Measurements from ENCODE around the gene TCAP.

The TCAP gene

GRCh38 chr17:39669897-39670735 lies 5.0 kb downstream of the TCAP start:
- DNase-seq: no peak

- no peak for DNase-seq
Measured at GRCh38 chr17:39670746-39671145, 5.6 kb downstream of the TCAP start.

GRCh38 chr17:39671651-39672521 lies 6.7 kb downstream of the TCAP start:
- DNase-seq: no peak

GRCh38 chr17:39672522-39673334 lies 7.6 kb downstream of the TCAP start:
- DNase-seq: no peak

DNA sequence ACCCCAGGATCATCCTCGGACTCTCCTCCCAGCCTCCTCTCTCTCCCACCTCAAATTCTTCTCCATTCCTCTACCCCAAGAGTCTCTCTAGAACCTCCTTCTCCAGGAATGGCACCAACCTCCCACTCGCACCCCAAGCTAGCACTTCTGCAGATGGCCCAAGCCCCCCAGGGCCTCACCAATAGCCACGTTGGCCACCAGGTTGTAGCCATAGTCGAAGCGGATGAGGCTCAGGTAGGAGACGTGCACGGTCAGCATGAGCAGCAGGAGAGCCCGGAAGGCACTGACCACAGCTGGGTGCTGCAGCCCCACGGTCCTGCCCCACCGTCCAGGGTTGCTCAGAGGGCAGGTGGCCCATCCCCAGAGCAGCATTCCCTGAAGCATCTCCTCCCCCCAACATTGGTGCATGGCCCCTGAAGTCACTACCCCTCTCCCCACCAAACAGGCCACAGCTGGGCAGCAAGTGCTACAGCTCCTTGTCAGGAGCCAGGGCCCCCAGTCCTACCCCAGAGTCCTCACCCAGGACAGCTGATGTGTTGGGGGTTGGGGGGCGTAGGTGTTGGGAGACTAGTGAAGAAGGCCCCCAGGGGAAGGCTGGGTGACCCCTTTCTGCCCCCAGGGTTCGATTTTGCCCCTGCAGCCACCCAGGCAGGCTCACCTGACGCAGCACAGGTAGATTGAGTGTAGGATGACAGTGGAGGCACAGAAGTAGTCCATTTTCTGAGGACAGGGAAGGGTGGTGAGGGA lies 8.4 kb downstream of the TCAP start:
- DNase-seq: no peak

- DNase-seq: no peak
Measured at GRCh38 chr17:39674179-39674578, 9.0 kb downstream of the TCAP start.

- no peak for DNase-seq
Measured at GRCh38 chr17:39674702-39675389, 9.7 kb downstream of the TCAP start.

- DNase-seq: no peak
Measured at GRCh38 chr17:39675390-39676082, 10.4 kb downstream of the TCAP start.

DNA sequence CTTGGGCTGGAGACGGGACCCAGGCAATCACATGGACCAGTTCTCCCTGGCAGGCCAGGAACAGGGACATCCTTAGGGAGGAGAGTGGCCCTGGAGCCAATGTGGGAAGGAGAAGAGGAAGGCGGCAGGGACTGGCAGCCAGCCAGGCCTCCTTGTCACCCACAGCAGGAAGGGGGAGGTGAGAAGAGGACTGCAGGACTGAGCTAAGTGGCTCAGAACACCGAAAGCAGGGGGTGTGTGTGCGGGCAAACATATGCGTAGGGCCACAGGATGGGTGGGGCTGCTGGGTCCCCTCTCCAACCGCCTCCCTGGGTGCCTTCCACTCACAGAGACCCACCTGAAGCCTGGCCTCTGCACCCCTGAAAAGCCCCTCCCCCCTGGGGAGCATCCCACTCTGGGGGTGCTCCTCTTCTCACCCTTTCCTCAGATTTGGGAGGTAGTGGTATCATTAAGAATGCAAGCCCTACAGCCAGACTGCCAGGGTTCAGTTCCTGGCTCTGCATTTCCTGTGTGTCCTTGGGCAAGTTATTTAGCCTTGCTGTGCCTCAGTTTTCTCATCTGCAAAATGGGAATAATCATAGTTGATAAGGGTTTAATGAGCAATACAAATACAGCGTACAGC lies 11.2 kb downstream of the TCAP start:
- DNase-seq: peak; percentile 18

GRCh38 chr17:39677072-39677471 lies 11.9 kb downstream of the TCAP start:
- no peak for DNase-seq

DNA sequence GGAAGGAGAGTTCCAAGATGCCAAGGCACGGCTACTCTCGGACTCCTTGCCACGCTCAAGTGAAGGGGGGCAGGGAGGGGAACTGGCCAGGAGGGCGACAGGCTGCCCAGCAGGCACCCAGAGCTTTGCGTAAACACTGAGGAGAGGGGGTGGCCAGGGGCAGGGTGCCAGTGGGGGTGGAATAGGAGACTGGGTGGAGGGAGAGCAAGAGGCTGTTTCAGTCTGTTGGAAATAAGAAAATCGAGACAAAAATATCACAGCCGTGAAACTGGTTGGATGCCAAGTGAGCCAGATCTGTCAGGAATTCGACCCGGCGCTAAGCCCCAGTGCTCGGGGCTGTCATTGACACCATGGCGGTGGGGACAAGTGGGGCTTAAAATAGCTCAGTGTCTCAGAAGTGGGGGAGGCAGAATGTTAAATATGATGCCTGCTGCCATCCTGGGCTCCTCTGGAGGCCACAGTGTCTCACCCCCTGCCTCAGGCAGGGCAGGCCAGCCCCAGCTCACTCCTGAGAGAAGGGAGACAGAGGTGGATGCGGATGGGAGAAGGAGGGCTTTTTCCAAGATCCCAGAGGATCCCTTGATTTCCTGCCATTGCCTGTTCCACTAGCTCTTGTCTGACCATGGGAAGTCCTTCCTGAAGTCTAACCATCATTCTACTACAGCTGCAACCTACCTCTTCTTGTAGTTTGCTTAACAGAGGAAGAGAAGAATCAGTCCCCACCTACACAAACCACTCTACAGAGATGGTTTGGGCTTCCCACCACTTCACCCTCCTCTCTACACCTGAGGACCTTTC lies 12.6 kb downstream of the TCAP start:
- no peak for DNase-seq

GRCh38 chr17:39678340-39679116 lies 13.4 kb downstream of the TCAP start:
- no peak for DNase-seq

DNA sequence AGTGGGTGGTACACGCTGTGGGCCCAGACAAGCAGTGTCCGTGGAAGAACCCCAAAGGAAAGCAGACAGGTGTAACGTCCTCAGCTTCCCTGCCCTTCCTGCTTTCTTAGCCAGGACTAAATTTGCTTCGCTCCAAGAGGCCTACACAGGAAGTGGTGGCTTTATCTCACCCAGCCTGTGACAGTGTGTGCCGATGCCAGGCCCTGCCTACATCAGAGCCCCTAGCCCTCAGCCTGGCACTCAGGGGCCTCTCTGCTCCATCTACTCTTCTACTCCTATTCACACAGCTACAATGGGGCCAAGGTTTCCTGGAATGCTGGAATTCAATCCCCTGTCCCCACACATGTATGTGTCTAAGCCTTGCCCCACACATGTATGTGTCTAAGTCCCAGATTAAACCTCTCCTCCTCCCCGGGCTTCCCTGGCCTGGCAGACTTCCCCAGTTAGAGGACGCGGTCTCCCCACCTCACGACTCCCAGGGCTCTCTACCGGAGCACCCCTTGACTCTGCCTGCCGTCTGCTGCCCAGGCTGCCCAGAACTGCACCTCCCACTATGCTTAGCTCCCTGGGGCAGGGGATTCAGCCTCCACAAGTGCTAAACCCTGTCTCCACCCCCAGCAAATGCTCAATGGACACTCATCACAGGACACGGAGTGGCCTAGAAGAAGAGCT lies 14.5 kb downstream of the TCAP start:
- no peak for DNase-seq

DNA sequence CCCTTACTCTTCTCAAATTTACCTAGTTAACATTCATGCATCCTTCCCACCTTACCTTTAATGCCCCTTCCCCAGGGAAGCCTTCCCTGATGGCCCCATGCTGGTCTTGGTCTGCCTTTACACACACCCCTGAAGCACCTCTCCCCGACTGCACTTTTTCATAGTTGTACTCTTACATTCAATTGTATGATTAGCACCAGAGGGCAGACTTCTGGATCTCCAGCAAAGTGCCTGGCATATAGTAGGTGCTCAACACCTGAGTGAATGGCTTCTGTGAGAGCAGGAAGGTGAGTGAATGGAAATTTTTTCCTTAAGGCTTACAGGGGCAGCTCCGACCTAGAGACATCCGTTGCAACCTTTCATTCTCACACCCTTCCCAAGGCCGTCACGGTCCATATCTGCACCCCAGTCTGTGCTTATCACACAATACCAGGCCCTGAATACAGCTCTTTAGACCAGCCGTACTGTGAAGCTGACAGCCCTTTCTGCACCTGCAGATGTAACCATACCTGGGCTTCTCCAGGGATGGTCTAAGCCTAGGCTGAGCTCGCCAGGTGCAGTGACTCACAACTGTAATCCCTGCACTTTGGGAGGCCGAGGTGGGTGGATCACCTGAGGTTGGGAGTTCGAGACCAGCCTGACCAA lies 18.3 kb downstream of the TCAP start:
- DNase-seq: no peak

DNA sequence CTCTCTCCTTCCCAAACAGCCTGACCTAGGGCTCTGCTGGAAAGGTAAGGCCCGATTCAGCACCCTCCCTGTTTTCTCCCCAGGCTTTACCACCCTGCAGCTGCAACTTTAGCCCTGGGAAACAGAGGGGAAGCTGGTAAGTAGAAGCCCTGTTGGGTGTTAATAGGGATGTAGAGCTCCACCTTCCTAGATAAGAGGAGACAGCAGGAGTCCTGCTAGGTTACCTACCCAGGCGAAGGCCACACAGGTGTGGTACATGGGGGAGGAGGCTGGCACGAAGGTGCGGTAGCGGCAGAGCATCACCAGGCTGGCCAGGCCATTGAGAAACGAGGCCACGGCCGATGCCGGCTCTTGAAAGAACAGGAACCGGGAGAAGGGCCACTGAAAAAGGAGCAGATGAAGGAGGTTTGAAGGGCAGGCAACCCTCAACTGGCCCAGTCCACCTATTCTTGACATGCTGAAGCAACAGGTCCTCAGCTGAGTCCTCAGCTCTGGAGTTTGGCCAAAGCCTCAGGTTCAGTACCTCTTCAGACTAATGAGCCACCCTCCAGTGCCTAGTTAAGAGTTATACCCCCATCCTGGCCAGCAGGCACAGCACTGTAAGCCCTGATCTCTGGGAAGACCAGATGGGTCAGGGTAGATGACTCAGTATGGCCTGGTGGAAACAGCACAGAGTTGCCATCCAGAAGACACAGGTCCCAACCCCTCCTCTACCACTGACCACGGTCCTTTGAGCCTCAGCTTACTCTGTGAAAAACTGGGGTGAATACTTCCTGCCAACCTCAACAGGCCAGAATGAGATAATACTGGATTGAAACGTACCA lies 19.4 kb downstream of the TCAP start:
- DNase-seq: no peak

- DNase-seq: no peak
Measured at GRCh38 chr17:39687101-39687545, 22.0 kb downstream of the TCAP start.

Data from NCI-H1105 treated with DMSO at 0.1 percent for 48 hours (cell line).